Keratinocyte (primary cell): Measurements from ENCODE around the gene ABLIM2.

Experiments
- CTCF ChIP-seq, 3 experiments: IDR thresholded peaks in 1 of 3; conservative IDR thresholded peaks in 1 of 3; optimal IDR thresholded peaks in 1 of 3; 2 replicates in 2 of 3; 3 replicates in 1 of 3; pipeline versions ENCODE3 to v1.5.1; 2011; ENCODE audit warnings: low read length in 3 of 3, mild to moderate bottlenecking in 3 of 3, moderate library complexity in 2 of 3, control low read depth in 1 of 3, inconsistent platforms in 1 of 3; ENCODE audit not compliant: insufficient read depth in 2 of 3; ENCODE audit errors: extremely low read depth in 1 of 3
- EZH2 ChIP-seq: IDR thresholded peaks from one replicate; pipeline ENCODE4 v1.6.1; 2012; ENCODE audit warnings: inconsistent platforms, mild to moderate bottlenecking, low read length, moderate library complexity

DNA sequence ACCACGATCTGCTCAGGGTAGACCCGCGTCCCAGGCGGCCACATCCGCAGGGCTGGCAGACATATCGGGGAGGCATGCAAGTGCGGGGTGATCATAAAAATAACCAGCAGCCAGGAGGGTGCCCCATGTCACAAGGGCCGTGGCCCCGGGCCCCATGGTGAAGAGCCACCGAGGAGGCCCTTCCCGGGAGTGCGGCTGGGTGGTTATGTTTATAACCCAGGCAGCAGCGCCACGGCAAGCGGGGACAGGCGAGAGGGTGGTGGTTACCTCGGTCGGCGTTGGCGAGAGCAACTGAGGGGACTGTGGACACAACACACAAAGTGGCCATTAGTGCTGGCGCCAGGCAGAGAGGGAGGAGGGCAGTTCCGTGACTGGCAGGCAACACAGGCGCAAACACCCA, 126.2 kb downstream of the ABLIM2 start:
- TF ChIP-seq CTCF (optimal IDR thresholded peaks at IDR 0.05 in 1 of 3, IDR thresholded peaks at IDR 0.05 in 1 of 3, conservative IDR thresholded peaks at IDR 0.05 in 1 of 3; ENCODE audit: extremely low read depth in 1 of 3, insufficient read depth in 2 of 3, low read length in 3 of 3) (no peak), EZH2 (no peak)
